H1 (cell line): ENCODE data around the gene C3orf22. TPM values are rescaled to one million over a fixed set of nuclear protein-coding genes. Genes with fewer than 3 reads are reported as not detected.

ENCODE experiments used
- ASH2L ChIP-seq: fragments of 200-600, 300-600 bp; sonication (generic); IDR thresholded peaks from one replicate; pipeline ENCODE4 v1.7.1; 2017; ENCODE audit warnings: low read length
- CEBPB ChIP-seq: IDR thresholded peaks from 2 replicates; pipeline ENCODE4 v1.6.1; 2012; ENCODE audit warnings: low read depth, low read length
- CHD7 ChIP-seq: fragments of 300-600 bp; sonication (generic); IDR thresholded peaks from 2 replicates; pipeline ENCODE4 v1.7.1; 2012; ENCODE audit warnings: low read length, moderate library complexity, mild to moderate bottlenecking, inconsistent platforms; ENCODE audit not compliant: insufficient replicate concordance
- GABPA ChIP-seq: IDR thresholded peaks from 2 replicates; pipeline ENCODE4 v1.6.1; 2011; ENCODE audit warnings: mild to moderate bottlenecking, low read length, moderate library complexity, borderline replicate concordance; ENCODE audit not compliant: insufficient read depth
- POLR2AphosphoS5 ChIP-seq: IDR thresholded peaks from 2 replicates; pipeline ENCODE4 v1.6.1; 2011; ENCODE audit warnings: low read depth, low read length
- RAD21 ChIP-seq, 2 experiments: IDR thresholded peaks in 1 of 2; conservative IDR thresholded peaks in 1 of 2; 2 replicates each; pipeline ENCODE4 v1.6.1; 2011; ENCODE audit warnings: low read depth in 2 of 2, low read length in 2 of 2, improper control_type of control experiment in 1 of 2, inconsistent platforms in 1 of 2, mild to moderate bottlenecking in 1 of 2, moderate library complexity in 1 of 2
- RNF2 ChIP-seq: fragments of 200-900, 300-1000 bp; sonication (generic); IDR thresholded peaks from 2 replicates; pipeline ENCODE4 v1.7.1; 2016; ENCODE audit warnings: borderline replicate concordance, low read depth, mild to moderate bottlenecking, antibody characterized with exemption, low read length; ENCODE audit not compliant: poor library complexity, severe bottlenecking; ENCODE audit errors: missing control alignments
- SIN3A ChIP-seq, 2 experiments: IDR thresholded peaks in 1 of 2; conservative IDR thresholded peaks in 1 of 2; 2 replicates each; pipeline ENCODE4 v1.6.1; 2011 to 2012; ENCODE audit warnings: low read length in 2 of 2, improper control_type of control experiment in 1 of 2, low read depth in 1 of 2, mild to moderate bottlenecking in 1 of 2
- TAF1 ChIP-seq: IDR thresholded peaks from 2 replicates; pipeline ENCODE4 v1.6.1; 2011; ENCODE audit warnings: mild to moderate bottlenecking, low read depth, low read length
- TBP ChIP-seq: IDR thresholded peaks from 2 replicates; pipeline ENCODE4 v1.6.1; 2011; ENCODE audit warnings: low read depth, low read length, improper control_type of control experiment
- polyA plus RNA-seq, 7 experiments: library from polyadenylated mRNA; depleted of rRNA in 3 of 7; stranded (reverse) in 5 of 7; unstranded in 2 of 7; fragments of >200 nt in 5 of 7; fragments of 200-250 nt in 2 of 7; gene quantifications; 1 replicate in 5 of 7; 2 replicates in 1 of 7; 4 replicates in 1 of 7; pipeline versions ENCODE4 v1.2.1 to v1.2.3, GENCODE V29; 2011 to 2013; ENCODE audit warnings: missing spikeins in 2 of 7, mixed read lengths in 2 of 7
- total RNA-seq: library from RNA; stranded (reverse); fragmentation: NEBNext Ultra II Directional; extraction: Animal tissue kit (Norgen Biotek cat#: 25700); gene quantifications from 2 replicates; pipeline ENCODE4 v1.2.1, GENCODE V29; 2021

Gene C3orf22
- total and polyA plus RNA-seq, 2 of the 8 experiments (the other 6 are each of a cell fraction or from before 2014, with no cell fraction given): not detected

DNA sequence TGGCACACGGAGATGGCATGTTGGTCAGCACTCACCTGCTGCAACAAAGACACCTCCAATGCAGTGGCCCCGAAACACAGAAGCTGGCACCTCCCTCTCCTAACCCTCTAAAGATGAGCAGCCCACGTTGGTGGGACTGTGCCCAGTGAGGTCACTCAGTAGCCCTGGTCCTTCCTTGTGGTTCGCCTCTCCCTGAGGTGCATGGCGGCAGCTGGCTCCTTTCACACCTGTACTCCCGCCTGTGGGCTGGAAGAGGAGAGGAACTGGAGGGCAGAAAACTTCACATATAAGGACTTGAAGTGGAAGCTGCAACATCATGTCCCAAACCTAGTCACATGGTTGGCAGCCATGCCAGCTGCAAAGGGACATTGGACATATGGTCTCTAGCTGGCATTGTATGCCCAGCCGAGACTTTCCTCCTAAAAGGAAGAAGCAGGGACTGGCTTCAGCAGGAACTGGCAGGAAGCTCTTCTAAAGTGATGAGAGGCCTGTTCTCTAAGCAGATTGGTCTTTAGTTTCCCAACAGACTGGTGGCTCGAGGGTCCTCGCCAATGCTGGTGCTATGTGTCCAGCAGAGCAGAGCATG is 10.8 kb upstream of the C3orf22 start (continued):
- TF ChIP-seq CHD7 (no peak), CEBPB (no peak), TBP (no peak), TAF1 (no peak), POLR2AphosphoS5 (no peak), GABPA (no peak), ASH2L (no peak), RAD21 (IDR thresholded peaks at IDR 0.05 in 1 of 2, conservative IDR thresholded peaks at IDR 0.05 in 1 of 2; ENCODE audit: low read depth in 2 of 2, low read length in 2 of 2) (no peak), SIN3A (conservative IDR thresholded peaks at IDR 0.05 in 1 of 2, IDR thresholded peaks at IDR 0.05 in 1 of 2; ENCODE audit: low read depth in 1 of 2, low read length in 2 of 2) (no peak), RNF2 (no peak)
